MM.1S (cell line): ENCODE results near the gene KIAA1958.

Experiments used
- DNase-seq: peaks from one replicate; pipeline ENCODE4 v3.0.0-alpha.2; 2015
- H2AFZ ChIP-seq: fragments of 300-600 bp; sonication (generic); 2 replicates; pipeline ENCODE4 v1.6.0; 2016; ENCODE audit warnings: antibody characterized with exemption, low read length
- H3F3A ChIP-seq: fragments of 300-600 bp; sonication (generic); 2 replicates; pipeline ENCODE4 v1.6.1; 2016; ENCODE audit warnings: mild to moderate bottlenecking, antibody characterized with exemption, low read length, moderate library complexity, mixed read lengths; ENCODE audit not compliant: insufficient read depth
- H3K27ac ChIP-seq: fragments of 300-600 bp; sonication (generic); 2 replicates; pipeline ENCODE4 v1.5.1; 2016; ENCODE audit warnings: mild to moderate bottlenecking, low read length
- H3K27me3 ChIP-seq: fragments of 300-600 bp; sonication (generic); replicated peaks from 2 replicates; pipeline ENCODE4 v1.6.0; 2016; ENCODE audit warnings: low read length; ENCODE audit not compliant: insufficient read depth
- H3K36me3 ChIP-seq: fragments of 300-600 bp; sonication (generic); replicated peaks from 2 replicates; pipeline ENCODE4 v1.6.1; 2016; ENCODE audit warnings: mild to moderate bottlenecking, low read length, mixed read lengths; ENCODE audit not compliant: insufficient read depth
- H3K4me1 ChIP-seq: fragments of 300-600 bp; sonication (generic); 2 replicates; pipeline ENCODE4 v1.6.1; 2016; ENCODE audit warnings: low read length, mixed read lengths
- H3K4me2 ChIP-seq: fragments of 300-600 bp; sonication (generic); 2 replicates; pipeline ENCODE4 v1.6.0; 2016; ENCODE audit warnings: low read depth, low read length
- H3K4me3 ChIP-seq: fragments of 300-600 bp; sonication (generic); 2 replicates; pipeline ENCODE4 v1.5.1; 2016; ENCODE audit warnings: low read length, mixed read lengths
- H3K79me2 ChIP-seq: fragments of 300-600 bp; sonication (generic); 2 replicates; pipeline ENCODE4 v1.6.1; 2016; ENCODE audit warnings: mixed run types, low read length, mixed read lengths
- H3K9ac ChIP-seq: fragments of 300-600 bp; sonication (generic); 2 replicates; pipeline ENCODE4 v1.6.1; 2016; ENCODE audit warnings: low read length, mixed read lengths
- H3K9me2 ChIP-seq: fragments of 300-600 bp; sonication (generic); replicated peaks from 2 replicates; pipeline ENCODE4 v1.6.1; 2016; ENCODE audit warnings: mild to moderate bottlenecking, low read length, mixed read lengths; ENCODE audit not compliant: insufficient read depth
- H3K9me3 ChIP-seq: fragments of 300-600 bp; sonication (generic); replicated peaks from 2 replicates; pipeline ENCODE4 v1.6.1; 2016; ENCODE audit warnings: mild to moderate bottlenecking, low read length, mixed read lengths; ENCODE audit not compliant: insufficient read depth
- H4K20me1 ChIP-seq: fragments of 300-600 bp; sonication (generic); 2 replicates; pipeline ENCODE4 v1.6.1; 2016; ENCODE audit warnings: mild to moderate bottlenecking, low read length, moderate library complexity, mixed read lengths; ENCODE audit not compliant: insufficient read depth
- EZH2 ChIP-seq: fragments of 300-600 bp; sonication (generic); optimal IDR thresholded peaks from 2 replicates; pipeline ENCODE3; 2017; ENCODE audit warnings: low read depth, mild to moderate bottlenecking, antibody characterized with exemption, low read length, mixed read lengths
- EZH2phosphoT487 ChIP-seq: fragments of 300-600 bp; sonication (generic); IDR thresholded peaks from 2 replicates; pipeline ENCODE4 v1.6.1; 2018; ENCODE audit warnings: antibody characterized with exemption, low read length
- TF ChIP-seq, protein P1 (sequence below): fragments of 300-600 bp; sonication (generic); IDR thresholded peaks from 2 replicates; pipeline ENCODE4 v1.5.1; 2016; ENCODE audit warnings: antibody characterized with exemption, low read length, mixed read lengths

Gene KIAA1958

DNA sequence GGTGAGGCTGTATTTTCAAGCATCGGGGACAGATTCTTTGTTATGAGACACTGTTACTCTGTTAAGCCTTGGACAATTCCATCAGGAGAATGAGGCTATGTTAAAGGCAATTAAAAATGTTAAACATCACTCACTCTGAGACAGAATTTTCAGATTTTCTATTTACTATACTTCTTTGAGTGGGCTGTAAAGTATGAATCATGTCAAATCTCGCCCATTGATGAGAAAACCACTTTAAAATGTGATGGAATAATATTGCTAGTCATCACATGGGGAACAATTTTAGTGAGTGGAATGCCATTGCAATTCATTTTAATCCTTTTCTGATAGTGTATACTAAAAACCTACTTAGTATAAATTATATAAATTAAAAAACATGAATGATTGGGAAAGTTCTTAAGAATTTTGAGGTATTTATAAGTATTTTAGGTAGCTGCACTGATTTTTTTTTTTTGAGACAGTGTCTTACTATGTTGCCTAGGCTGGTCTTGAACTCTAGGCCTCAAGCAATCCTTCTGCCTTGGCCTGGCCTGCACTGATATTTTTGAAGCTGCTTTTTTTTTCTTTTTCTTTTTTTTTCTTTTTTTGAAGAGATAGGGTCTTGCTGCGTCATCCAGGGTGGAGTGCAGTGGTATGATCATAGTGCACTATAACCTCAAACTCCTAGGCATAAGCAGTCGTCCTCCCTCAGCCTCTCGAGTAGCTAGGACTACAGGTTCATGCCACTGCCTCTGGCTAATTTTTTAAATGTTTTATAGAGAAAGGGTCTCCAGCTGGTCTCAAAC, 73.2 kb downstream of the KIAA1958 start:
- Histone ChIP-seq H3K27me3 (no peaks in the 10 kb centered on the region), H3K4me1 (peaks cover 11% of the 10 kb centered on the region; the same call in 1 of the 2 replicates), H3K79me2 (no peaks in the 10 kb centered on the region), H3K27ac (no peak overlapping the region), H2AFZ (no peak overlapping the region), H4K20me1 (no peaks in the 10 kb centered on the region), H3K9ac (no peak overlapping the region), H3K4me2 (no peak overlapping the region), H3K4me3 (no peak overlapping the region), H3K9me2 (no peaks in the 10 kb centered on the region), H3K9me3 (no peaks in the 10 kb centered on the region), H3F3A (no peaks in the 10 kb centered on the region), H3K36me3 (no peaks in the 10 kb centered on the region)
- no peak for DNase-seq
- TF ChIP-seq EZH2: no peak
- TF ChIP-seq, protein P1, sequence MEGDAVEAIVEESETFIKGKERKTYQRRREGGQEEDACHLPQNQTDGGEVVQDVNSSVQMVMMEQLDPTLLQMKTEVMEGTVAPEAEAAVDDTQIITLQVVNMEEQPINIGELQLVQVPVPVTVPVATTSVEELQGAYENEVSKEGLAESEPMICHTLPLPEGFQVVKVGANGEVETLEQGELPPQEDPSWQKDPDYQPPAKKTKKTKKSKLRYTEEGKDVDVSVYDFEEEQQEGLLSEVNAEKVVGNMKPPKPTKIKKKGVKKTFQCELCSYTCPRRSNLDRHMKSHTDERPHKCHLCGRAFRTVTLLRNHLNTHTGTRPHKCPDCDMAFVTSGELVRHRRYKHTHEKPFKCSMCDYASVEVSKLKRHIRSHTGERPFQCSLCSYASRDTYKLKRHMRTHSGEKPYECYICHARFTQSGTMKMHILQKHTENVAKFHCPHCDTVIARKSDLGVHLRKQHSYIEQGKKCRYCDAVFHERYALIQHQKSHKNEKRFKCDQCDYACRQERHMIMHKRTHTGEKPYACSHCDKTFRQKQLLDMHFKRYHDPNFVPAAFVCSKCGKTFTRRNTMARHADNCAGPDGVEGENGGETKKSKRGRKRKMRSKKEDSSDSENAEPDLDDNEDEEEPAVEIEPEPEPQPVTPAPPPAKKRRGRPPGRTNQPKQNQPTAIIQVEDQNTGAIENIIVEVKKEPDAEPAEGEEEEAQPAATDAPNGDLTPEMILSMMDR: no peak

DNA sequence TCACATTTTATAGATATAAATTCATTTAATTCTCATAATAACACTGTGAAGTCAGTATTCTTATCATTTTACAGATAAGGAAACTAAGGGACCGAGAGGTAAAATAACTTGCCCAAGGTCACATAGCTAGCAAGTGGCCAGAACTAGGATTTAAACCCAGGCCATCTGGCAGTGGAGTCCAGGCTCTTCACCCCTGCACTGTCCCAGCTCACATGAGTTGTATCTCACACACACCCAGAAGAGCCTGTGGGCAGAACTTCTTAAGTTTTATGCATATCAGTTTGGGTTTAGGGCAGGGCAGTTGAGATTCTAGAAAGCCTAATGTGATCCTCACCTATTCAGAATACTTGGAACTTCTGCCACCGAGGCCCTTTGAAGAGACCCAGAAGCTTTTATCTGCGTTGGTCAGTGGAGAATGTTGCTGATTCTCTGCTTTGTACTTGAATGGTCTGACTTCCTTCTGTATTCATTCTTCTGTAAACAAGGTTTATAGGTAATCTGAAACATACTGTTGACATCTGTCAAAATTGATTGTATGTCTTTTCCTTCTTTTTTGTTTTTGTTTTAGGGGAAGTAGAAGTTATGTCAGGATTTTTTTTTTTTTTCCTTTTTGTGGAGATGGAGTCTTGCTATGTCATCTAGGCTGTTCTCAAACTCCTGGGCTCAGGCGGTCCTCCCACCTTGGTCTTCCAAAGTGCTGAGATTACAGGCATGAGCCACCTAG, 75.8 kb downstream of the KIAA1958 start:
- Histone ChIP-seq H3K4me1 (no peaks in the 10 kb centered on the region), H2AFZ (no peak overlapping the region), H3K4me2 (no peak overlapping the region), H4K20me1 (no peaks in the 10 kb centered on the region), H3K36me3 (no peaks in the 10 kb centered on the region), H3F3A (no peaks in the 10 kb centered on the region), H3K9me2 (no peaks in the 10 kb centered on the region), H3K27ac (no peak overlapping the region), H3K9ac (no peak overlapping the region), H3K4me3 (no peak overlapping the region), H3K9me3 (no peaks in the 10 kb centered on the region), H3K79me2 (no peaks in the 10 kb centered on the region), H3K27me3 (no peaks in the 10 kb centered on the region)
- no peak for DNase-seq
- no peak for TF ChIP-seq EZH2phosphoT487
- TF ChIP-seq EZH2: no peak

DNA sequence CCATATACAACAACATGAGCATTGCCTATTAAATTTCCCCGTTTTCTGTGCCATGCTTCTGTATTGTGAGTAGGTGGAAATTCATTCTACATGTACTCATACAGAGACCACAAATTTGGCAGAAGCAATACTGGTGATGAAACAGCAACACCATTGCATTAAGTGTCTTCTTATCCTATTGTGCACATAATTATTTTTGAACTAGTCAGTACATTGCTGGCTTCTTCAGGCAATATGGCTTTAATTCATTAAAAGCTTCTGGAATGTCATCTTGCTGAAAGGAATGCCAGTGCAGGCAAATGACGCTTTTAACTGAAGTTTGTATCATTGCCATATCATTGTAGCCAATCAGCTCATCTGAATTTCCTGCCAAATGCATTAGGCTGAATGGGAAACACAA, 82.6 kb downstream of the KIAA1958 start:
- Histone ChIP-seq H2AFZ (no peak overlapping the region), H3K36me3 (no peaks in the 10 kb centered on the region), H3K79me2 (no peaks in the 10 kb centered on the region), H3K4me1 (no peaks in the 10 kb centered on the region), H3K4me3 (no peak overlapping the region), H3K27me3 (no peaks in the 10 kb centered on the region), H3K9me3 (no peaks in the 10 kb centered on the region), H3K27ac (no peak overlapping the region), H3K9ac (no peak overlapping the region), H3K4me2 (no peak overlapping the region), H3K9me2 (no peaks in the 10 kb centered on the region), H4K20me1 (no peaks in the 10 kb centered on the region), H3F3A (no peaks in the 10 kb centered on the region)
- DNase-seq: no peak
- TF ChIP-seq, protein P1: no peak
- no peak for TF ChIP-seq EZH2phosphoT487
- no peak for TF ChIP-seq EZH2
